ENCODE results near the gene PLS1.

PLS1 gene

DNA sequence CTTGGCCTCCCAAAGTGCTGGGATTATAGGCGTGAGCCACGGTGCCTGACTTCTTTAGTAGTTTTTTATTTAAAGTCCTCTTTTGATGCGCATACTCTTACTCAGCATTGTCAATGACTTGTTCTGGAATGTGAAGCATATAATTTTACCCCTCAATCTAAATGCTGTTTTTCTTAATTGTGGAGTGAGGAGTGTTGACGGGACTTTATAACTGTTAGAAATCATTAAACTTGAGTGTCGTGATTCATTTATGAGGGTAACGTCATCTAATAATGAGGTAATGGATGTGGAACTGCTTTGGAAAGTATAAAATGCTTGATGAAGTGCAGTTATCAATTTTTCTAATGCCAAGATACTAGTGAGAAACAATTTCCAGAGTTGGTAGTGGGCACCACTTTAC is 48.3 kb downstream of the PLS1 start:
- no peak for DNase-seq

DNA sequence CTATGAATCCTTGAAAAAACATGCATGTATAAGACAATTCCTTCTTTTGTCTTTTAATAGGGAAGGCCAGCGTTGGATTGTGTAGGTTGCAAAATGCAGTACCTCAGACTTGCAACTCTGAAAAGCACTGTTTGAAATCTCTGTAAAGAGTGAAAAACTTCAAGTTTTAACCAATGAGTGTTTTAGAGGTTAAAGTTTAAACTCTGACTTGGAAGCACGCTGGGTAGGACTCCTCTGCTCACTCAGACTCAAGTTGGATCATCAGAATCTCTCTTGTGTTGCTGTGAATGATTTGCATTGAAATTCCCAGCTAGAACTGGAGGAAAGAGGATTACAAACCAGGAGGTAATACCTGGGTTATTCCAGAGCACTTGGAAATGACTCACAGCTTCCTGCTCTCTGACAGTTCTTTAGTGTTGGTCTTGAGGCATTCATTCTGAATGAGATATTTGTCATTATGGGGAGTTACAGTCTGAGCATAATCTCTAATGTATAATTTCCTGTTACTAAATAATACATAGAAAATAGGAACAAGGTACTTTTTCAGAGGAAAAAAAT is 49.1 kb downstream of the PLS1 start:
- no peak for DNase-seq

DNA sequence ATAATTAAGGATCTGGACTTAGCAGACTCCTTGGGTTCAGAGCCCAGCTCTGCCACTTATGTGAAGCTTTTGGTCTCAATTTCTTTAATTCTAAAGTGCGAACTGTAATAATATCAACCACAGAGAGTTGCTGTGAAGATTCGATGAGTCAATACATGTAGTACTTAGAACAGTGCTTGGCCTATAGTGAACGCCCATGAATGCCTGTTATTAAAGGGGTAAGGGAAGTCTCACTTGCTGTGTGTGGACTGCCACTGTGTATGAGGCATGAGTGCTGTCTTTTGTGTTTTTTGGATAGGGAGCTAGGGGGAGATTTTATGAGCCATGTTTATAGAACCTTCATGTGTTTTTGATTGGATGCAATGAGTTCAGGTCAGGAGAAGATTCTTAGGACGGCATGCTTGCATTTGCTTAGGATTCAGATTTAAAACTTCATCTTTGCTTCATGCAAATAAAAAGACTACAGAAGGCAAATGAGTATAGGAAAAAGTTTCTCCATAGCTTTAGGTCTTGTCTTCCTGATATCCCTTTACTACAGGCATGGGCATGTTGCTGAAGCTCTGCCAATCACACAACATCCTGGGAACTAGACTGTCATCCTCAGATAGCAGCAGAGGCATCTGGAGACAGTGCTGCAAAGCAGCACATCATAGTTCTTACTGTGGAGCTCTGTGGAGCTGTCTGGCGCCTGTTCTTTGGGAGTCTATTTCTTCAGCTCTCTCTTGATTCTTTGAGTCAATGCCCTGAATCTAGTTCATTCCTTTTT is 50.0 kb downstream of the PLS1 start:
- DNase-seq, result no peak

DNA sequence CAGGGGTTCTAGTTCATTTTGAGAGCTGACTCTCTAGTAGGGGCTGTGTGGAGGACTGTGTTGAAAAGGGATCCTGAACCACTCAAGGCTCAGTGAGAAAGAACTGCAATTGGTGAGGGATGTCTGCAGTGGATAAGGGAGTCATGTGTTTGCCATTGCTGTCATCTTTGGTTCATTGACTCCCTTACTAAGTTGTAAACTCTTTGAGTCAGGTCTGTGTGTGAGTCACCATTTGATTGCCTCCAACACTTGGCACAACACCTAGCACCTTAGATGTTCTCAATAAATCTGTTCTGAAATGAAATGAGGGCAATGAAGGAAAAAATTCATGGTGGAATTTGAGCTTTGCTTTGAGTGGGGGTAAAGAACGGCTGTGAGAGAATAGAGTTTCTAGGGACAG is 51.7 kb downstream of the PLS1 start:
- no peak for DNase-seq

DNA sequence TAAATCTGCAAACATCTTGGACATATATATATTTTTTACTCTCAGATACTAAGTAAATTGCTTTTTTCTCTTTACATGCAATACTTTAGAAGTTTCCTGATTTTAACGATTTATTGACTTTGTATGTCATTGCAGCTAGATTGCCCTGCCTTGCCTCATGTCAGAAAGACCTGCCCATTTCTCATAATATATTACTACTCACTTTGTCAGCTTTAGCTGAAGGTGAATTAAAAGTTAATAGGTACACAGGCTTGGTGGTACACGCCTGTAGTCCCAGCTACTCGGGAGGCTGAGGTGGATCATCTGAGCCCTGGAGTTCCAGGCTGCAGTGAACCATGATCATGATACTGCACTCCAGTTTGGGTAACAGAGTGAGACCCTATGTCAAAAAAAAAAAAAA is 52.8 kb downstream of the PLS1 start:
- no peak for DNase-seq

DNA sequence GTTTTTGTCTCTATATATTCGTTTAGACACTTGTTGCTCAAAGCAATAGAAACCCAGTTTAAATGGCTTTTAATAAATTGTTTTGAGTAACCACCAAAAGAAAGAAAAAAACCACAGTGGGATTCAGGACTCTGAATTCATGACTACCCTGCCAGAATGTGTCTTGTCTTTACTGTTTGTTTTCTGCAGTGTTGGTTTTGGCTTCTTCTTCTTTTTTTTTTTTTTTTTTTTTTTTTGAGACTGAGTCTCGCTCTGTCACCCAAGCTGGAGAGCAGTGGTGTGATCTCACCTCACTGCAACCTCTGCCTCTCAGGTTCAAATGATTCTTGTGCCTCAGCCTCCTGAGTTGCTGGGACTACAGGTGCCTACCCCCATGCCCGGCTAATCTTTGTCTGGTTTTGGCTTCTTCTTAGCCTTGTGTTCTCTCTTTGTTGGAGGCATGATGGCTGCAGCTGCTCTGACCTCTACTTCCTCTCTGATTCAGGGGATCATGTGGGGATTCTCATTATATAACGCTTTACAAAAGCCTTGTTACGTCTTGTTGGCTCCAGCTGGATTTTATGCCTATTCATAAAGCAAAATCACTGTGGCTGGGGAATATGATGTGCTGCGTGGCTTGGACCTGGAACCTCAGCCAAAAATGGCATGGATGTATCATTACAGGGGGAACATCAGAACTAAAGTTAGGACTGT is 54.0 kb downstream of the PLS1 start:
- no peak for DNase-seq

DNA sequence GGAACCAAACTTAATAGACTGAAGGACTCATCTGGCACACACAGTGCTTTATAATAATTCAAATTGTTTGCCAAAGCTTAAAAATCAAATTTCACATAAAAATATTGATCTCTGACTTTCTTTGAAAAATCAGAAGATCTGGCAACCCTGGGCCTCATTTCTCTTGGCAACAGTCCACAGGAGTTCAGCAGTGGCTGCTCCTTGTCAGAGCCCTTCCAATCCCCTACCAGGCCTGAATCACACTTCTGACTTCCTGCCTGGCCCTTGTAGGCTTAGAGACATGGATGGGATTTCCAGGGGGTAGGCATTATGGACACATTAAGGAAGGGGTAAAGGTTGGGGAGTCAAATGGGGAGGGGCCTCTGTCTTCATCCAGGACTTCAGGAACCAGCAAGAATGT is 55.5 kb downstream of the PLS1 start:
- DNase-seq, result no peak

DNA sequence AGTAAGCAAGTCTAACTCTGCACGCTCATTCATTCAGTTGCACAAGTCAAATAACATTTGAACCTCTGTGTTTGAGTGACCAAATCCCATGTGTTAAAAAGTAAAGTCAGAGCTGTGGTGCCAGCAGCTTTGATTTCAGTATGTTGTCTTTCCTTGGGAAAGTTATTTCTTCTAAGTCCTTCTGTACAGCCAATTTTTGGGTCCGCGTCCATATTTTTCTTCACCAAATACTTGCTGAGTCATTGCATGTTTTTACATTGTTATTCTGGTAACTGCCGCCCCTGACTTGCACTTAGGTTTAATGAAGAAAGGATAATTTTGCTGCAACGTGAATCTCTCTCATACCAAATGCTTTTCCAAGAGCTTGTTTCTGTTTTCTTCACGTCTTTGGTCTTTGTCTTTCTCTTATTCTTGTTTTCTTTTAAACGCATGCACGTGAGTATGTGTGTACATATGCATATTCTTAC is 56.7 kb downstream of the PLS1 start:
- no peak for DNase-seq

DNA sequence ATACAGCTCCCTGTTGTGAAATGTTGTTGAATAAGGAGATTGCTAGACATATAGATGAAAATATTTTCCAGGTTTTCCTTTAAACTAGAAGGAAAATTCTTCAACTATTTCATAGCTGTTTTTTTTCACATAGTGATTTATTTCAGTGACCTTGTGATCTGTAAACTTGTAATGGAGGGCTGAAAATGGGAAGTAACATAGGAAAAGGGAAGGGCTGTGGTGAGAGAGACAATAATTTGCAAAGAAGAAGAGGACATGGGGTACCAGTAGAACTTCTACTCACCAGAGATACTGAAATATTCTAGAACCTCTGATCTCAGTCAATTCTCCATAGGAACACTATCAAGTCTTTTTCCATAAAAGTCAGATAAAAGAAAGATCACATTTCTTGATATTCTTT is 60.4 kb downstream of the PLS1 start:
- DNase-seq, result no peak

DNA sequence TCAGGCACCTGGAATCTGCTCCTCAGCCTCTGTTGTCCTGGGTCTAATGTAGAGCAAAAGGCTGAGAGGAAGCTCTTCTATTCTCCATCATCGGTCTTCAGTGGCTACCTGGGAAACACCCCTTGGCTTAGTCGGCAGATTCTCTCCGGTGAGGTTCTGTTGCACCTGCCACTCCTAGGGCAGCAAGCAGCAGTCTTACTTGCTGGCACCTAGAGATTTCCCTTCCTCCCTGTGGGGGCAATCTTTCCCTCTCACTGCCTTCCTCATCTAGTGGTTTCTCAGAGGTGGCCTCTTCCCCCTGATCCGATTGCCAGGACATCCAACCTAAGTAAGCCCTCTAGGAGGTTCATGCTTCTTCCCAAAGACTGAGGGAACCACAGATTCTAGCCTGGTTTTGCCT is 60.8 kb downstream of the PLS1 start:
- no peak for DNase-seq

DNA sequence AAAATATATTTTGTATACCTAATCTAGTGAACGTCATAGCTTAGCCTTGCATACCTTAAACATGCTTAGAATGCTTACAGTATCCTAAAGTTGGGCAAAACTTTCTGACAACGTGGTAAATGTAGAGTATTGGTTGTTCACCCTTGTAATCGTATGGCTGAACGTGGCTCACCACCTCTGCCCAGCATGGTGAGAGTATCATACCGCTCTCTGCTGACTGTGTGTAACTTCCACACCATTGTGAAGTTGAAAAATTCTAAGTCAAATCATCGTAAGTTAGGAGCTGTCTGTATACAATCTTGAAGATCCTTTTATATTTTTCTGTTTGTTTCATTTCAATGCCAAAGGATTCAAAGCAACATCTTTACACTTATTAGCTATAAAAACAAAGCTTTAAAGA is 64.2 kb downstream of the PLS1 start:
- no peak for DNase-seq

DNA sequence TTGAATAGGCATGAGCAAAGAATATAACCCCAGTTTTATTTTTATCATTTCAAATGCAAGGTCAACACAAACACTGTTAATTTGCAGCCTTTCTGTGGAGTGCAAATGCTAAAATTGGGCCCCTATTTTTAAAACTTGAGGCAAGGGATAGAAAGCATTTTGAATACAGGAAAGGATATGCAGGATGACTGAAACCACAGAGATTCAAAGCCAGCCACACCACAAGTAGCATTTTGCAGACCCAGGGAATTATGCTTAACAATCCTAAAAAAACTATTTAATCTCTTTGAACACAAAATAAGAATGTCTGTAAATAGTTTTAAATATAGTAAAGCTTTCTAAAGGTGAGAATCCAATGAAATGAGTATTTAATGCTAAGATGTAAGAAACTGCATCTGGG is 64.7 kb downstream of the PLS1 start:
- DNase-seq, result no peak

DNA sequence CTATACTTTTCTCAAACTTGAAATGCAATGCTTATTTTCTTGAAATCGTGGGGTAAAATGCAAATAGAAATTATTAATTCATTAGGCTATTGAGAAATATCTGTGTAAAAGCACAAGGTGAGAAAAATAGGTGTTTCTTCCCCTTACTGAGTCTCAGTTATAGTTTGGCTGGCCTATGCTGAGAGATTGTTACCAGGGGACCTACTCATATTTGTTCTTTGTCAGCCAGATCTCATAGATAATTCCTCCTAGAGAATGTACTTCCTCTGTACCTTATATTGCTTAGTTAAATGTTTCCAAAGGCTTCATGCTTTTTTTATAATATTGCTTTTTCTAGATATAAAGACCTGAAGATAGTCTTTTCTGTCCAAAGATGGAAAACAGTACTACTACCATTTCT is 67.7 kb downstream of the PLS1 start:
- DNase-seq, result no peak

DNA sequence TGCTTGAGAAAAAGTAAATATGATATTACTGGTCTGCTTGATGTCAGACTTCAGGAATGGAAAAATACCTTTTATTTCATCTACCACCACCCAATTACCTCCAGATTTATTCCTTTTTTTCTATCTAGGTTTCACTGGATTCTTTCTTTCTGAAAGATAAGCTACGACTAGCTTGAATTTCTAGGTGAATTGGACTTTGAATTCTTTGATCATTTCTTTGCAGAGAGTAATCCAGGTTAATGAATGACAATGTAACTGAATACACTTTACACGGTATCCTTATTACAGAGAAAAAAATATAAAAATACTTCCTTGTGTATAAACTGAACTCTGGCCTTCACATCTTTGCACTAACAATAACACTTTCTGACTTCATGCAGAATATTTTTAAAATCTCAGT is 68.1 kb downstream of the PLS1 start:
- DNase-seq, result no peak

DNA sequence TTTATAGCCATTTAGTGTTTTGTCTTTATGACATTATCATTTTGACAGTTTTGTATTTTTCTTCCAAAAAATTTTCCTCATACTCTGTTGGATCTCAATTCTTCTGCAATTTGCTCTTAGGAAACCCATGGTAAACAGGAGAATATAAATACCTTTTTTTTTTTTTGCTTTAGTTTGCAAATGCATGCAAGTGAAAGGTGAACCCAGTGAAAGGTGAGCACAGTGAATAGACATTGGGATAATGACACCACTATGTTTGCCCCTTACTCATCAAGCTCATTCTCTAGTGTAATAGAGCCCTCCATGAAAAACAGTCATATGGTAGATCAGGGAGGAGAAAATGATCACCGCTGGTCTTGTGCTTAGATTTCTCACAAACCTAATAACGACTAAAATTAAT is 68.6 kb downstream of the PLS1 start:
- no peak for DNase-seq

DNA sequence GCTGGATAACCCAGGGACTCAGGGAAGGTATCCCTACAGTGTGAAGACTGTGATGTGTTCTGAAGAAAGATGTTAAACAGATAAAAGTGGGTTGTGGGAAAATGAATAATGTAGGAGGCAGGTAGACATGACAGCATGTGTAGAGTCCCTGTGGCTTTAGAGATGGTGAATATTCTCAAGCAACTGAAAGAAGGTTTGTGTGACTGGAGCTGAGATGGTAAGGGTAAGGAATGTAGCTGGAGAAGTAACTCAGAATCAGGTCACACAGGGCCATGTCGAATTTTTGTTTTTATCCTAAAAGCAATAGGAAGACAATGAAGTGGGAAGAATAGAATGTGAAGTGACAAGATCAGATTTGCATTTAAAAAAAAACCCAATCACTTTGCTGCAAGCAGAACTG is 73.9 kb downstream of the PLS1 start:
- DNase-seq, result no peak

DNA sequence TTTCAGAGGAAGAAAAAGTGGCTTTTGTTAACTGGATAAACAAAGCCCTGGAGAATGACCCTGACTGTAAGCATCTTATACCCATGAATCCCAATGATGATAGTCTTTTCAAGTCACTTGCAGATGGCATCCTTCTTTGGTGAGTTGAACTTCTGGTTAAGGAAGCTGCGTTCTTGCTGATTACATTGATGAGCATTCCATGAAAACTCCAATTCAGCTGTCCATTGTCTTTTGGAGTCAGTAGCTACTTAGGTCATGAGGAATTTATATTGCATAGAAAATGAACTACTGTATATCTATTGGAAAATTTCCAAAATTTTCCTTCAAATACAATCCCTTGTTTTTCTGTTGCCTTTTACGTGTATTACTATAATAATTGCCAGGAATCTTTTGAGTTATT is 80.0 kb downstream of the PLS1 start:
- no peak for DNase-seq

DNA sequence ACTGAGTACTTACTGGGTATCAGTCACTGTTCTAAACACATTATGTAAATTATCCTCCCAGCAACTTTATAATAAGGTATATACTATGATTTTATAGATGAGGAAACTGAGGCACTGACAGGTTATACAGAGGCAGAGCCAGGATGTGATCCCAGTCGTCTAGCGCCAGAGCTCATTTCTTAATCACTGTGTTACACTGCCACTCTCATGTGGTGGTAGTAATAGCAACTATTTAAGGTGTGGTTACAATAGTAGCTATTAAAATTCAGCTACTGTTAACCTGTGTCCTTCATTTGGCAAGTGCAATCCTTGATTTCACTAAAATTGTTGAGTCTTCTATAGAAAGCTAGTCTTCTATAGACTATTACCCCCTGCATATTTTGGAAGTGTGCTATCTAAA is 84.5 kb downstream of the PLS1 start:
- no peak for DNase-seq

DNA sequence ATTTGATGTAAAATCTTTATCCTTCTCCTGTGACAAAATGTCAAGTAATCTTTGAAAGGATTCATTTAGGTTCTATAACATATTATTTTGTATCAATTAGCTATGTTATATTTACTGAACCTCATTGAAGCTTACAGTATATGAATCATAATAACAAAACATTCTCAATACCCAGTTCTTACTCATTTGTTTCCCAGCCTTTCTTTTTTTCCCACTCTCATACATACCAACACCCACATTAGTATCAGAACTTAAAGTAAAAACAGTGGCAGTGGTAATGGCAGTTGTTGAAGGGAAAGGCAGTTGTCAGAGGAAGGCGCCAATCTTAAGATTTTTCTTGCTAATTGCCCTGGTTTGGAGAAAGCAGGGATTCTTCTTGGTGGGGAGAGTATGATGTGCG is 94.4 kb downstream of the PLS1 start:
- no peak for DNase-seq

DNA sequence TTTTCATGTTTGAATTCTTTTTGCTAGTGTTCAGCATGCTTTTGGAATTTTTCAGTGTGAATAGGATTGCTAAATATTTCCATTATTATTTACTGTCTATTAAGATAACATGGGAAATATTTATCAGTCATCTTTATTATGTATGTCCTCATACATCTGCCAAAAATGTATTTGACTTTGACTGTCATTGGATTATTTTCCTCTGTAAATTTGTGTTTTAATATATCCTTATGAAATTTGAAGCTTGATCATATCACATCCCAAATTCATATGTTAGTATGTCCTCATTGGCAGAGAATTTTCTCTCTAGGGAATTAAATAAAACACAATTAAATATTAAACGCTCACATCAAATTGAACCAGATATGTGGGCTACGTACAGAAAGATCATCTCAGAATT is 95.3 kb downstream of the PLS1 start:
- DNase-seq, result no peak

DNA sequence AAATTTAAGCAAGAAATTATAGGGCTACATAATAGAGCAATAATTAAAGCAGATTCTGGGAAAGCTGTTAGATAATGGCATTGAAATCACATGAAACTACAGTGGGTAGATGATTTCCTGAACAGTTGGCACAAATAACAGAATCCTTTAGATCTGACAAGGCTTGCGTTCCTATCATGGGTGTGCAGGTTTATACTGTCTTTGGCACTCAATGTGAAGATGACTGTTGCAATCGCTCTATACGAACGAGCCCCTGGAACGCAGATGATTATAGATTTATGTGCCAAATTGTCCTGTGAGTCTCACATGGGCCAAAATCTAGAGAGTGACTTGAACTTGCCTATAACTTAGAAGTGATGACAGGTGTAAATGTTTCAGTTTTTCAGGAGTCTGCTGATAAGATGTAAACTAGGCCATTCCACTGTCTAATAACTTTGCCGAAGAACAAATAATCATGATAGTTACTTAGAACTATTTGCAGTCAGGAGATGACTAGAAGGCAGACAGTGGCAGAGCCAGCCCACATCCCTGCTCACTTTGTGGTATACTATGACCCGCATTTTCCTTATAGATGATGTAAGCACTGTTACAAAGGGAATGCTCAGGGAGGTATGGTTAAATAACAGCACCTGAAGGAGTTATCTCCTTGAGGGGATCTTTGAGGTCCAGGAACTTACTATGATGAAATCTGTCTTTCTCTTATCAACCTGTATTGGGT is 97.1 kb downstream of the PLS1 start:
- no peak for DNase-seq

DNA sequence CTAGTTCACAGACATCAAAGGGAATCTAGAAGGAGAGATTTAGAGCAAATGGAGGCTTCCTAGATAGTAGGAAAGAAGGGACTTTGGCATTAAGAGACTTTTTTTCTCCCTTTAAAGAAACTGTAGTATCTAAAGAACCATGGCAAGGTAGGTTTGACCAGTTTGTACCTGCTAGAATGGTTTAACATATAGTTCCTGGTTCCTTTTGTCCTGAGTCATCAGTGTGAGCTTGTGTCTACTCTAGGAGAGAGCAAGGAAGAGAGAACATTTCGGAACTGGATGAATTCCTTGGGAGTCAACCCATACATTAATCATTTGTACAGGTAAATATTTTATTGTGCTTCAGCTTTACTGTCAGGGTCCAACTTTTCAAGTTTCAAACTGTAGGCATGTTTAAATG is 98.0 kb downstream of the PLS1 start:
- DNase-seq, result no peak

DNA sequence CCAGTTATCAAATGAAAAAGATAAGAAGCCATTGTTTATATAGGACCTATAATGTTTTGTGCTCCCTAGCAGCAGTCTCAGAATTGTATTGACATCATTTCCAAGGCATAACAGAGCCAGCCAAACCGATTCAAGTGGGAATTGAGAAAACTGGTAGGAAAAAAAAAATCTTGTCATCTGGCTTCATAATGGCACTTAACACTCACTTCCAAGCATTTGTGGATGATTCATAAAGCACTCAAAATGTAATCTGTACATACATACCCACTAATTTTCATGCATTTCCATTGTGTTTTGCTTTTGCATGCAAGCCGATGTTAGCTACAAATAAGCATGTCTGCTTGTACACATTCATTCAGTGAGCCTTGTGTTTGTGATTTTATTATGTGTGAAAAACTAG is 109.0 kb downstream of the PLS1 start:
- no peak for DNase-seq

Data from left hindlimb (tissue), 1 donor.